Measurements from ENCODE around the gene EP300.

DNA sequence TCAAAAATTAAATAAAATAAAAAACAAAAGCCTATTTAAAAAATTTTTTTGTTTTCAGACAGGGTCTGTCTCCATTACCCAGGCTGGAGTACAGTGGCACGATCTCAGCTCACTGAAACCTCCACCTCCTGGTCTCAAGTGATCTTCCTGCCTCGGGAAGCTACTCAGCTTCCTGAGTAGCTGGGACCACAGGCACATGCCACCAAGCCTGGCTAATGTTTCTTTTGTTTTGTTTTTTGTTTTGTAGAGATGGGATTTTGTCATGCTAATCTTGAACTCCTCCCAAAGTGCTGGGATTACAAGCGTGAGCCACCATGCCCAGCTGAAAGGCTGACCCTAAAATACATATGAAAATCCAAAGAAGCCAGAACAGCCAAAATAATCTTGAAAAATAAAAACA, 92.3 kb downstream of the EP300 start:
- TF ChIP-seq, protein P1, sequence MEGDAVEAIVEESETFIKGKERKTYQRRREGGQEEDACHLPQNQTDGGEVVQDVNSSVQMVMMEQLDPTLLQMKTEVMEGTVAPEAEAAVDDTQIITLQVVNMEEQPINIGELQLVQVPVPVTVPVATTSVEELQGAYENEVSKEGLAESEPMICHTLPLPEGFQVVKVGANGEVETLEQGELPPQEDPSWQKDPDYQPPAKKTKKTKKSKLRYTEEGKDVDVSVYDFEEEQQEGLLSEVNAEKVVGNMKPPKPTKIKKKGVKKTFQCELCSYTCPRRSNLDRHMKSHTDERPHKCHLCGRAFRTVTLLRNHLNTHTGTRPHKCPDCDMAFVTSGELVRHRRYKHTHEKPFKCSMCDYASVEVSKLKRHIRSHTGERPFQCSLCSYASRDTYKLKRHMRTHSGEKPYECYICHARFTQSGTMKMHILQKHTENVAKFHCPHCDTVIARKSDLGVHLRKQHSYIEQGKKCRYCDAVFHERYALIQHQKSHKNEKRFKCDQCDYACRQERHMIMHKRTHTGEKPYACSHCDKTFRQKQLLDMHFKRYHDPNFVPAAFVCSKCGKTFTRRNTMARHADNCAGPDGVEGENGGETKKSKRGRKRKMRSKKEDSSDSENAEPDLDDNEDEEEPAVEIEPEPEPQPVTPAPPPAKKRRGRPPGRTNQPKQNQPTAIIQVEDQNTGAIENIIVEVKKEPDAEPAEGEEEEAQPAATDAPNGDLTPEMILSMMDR (IDR thresholded peaks at IDR 0.05; ENCODE audit: low read depth, low read length, poor library complexity, severe bottlenecking) = no peak
- TF ChIP-seq EZH2phosphoT487 (IDR thresholded peaks at IDR 0.05; ENCODE audit: borderline replicate concordance, low read length) = no peak
